Right cardiac atrium (tissue), 5 donors: ENCODE data around the gene OVCH2. TPM values are rescaled to one million over a fixed set of nuclear protein-coding genes. Genes with fewer than 3 reads are reported as not detected.

Experiments
- ATAC-seq, 2 donors: fragments of 200-7000 bp; cut with Tn5 transposase; one replicate each; pipeline versions ENCODE4 v1.8.0 to v1.9.1; 2020; ENCODE audit warnings: moderate library complexity in 2 of 2, mild to moderate bottlenecking in 1 of 2
- DNase-seq, 3 donors: peaks; one replicate each; pipeline ENCODE4 v3.0.0-alpha.2; 2020
- H3K27ac ChIP-seq: one replicate; pipeline ENCODE4 v1.5.1; 2013; ENCODE audit warnings: mild to moderate bottlenecking, low read length, control low read depth, moderate library complexity
- H3K27me3 ChIP-seq: one replicate; pipeline ENCODE4 v1.6.1; 2013; ENCODE audit not compliant: control insufficient read depth, insufficient read depth
- H3K4me1 ChIP-seq: one replicate; pipeline ENCODE4 v1.6.1; 2013; ENCODE audit warnings: low read length; ENCODE audit not compliant: control insufficient read depth, insufficient read depth
- H3K4me3 ChIP-seq: one replicate; pipeline ENCODE4 v1.5.1; 2013; ENCODE audit warnings: low read length, control low read depth
- H3K9me3 ChIP-seq: one replicate; pipeline ENCODE4 v1.6.1; 2013; ENCODE audit warnings: low read length; ENCODE audit not compliant: control insufficient read depth
- WGBS: extraction: QIAGEN DNeasy Blood & Tissue Kit; methylation state at CpG from one replicate; pipeline ENCODE4 v1.1.7; 2013; 5-methylcytosine and 5-hydroxymethylcytosine counted together
- intact Hi-C, 4 donors: fragments of 100-400 bp; cut with DNase I; formaldehyde crosslinking; loops; one replicate each; pipeline versions ENCODE4 v1.11.0 to v1.14.0; 2022 to 2023
- polyA plus RNA-seq: library from polyadenylated mRNA; stranded (reverse); fragments of 200-250 nt; gene quantifications from one replicate; pipeline ENCODE4 v1.2.3, GENCODE V29; 2013
- total RNA-seq, 4 donors: library from RNA; stranded (reverse); fragmentation: NEBNext Ultra II Directional; extraction: Animal tissue kit (Norgen Biotek cat#: 25700); gene quantifications; one replicate each; pipeline ENCODE4 v1.2.1, GENCODE V29; 2021
- donor health status: healthy with polysubstance abuse.
- donor health status: DM: no; HTN: yes; CAD: no.
- donor health status: DM: no; HTN: no; CAD: no.
- donor health status: DM: no; HTN: yes; CAD: no; lungs with severe emphysema.
- donor health status: DM: yes; HTN: yes; CAD: no.

Gene OVCH2
- total and polyA plus RNA-seq, 5 donors, result not detected

GRCh38 chr11:7639643-7640025 is 66.6 kb downstream of the OVCH2 start:
- Histone ChIP-seq H3K27me3 (no peaks in the 10 kb centered on the region), H3K27ac (no peak overlapping the region), H3K4me3 (no peak overlapping the region), H3K9me3 (no peaks in the 10 kb centered on the region), H3K4me1 (peaks cover 4% of the 10 kb centered on the region)
- intact Hi-C loops, result no loop called here
- no peak for DNase-seq
- WGBS, result 77% methylated on average over 5 of the region's 5 CpGs
- no peak for ATAC-seq

Other genes with a start within 250 kb of the OVCH2 start
- 10 to 100 TPM in 3 of 4 donors, 1 to 10 TPM in 1; 7.2 to 16.9 (median 13.6) TPM for gene OLFML1, start 221.0 kb downstream of the OVCH2 start, total RNA-seq
- 6.9 TPM for gene OLFML1, start 221.0 kb downstream of the OVCH2 start, polyA plus RNA-seq
- gene PPFIBP2, start 192.5 kb downstream of the OVCH2 start, total RNA-seq, result 10 to 100 TPM; 13.7 to 45.3 (median 27.3) TPM
- 16.6 TPM for gene PPFIBP2, start 192.5 kb downstream of the OVCH2 start, polyA plus RNA-seq
- gene CYB5R2, start 33.0 kb downstream of the OVCH2 start, total RNA-seq, result 1 to 10 TPM; 1.6 to 4.4 (median 2.8) TPM
- gene CYB5R2, start 33.0 kb downstream of the OVCH2 start, polyA plus RNA-seq, result 2.4 TPM
- gene OR5P2, start 90.5 kb upstream of the OVCH2 start, total RNA-seq, result not detected
- not detected for gene OR5P2, start 90.5 kb upstream of the OVCH2 start, polyA plus RNA-seq
- gene OR5P3, start 124.4 kb upstream of the OVCH2 start, total RNA-seq, result not detected
- gene OR5P3, start 124.4 kb upstream of the OVCH2 start, polyA plus RNA-seq, result not detected
- gene OR10A6, start 224.8 kb upstream of the OVCH2 start, total RNA-seq, result not detected
- not detected for gene OR10A6, start 224.8 kb upstream of the OVCH2 start, polyA plus RNA-seq
- gene OR10A3, start 235.2 kb upstream of the OVCH2 start, total RNA-seq, result not detected
- not detected for gene OR10A3, start 235.2 kb upstream of the OVCH2 start, polyA plus RNA-seq